ENCODE measurements around the gene SH3GLB1. TPM values are rescaled to one million over a fixed set of nuclear protein-coding genes. Genes with fewer than 3 reads are reported as not detected.

Gene SH3GLB1
- total RNA-seq, 1 experiment from 2014 or later: 47.6 TPM

DNA sequence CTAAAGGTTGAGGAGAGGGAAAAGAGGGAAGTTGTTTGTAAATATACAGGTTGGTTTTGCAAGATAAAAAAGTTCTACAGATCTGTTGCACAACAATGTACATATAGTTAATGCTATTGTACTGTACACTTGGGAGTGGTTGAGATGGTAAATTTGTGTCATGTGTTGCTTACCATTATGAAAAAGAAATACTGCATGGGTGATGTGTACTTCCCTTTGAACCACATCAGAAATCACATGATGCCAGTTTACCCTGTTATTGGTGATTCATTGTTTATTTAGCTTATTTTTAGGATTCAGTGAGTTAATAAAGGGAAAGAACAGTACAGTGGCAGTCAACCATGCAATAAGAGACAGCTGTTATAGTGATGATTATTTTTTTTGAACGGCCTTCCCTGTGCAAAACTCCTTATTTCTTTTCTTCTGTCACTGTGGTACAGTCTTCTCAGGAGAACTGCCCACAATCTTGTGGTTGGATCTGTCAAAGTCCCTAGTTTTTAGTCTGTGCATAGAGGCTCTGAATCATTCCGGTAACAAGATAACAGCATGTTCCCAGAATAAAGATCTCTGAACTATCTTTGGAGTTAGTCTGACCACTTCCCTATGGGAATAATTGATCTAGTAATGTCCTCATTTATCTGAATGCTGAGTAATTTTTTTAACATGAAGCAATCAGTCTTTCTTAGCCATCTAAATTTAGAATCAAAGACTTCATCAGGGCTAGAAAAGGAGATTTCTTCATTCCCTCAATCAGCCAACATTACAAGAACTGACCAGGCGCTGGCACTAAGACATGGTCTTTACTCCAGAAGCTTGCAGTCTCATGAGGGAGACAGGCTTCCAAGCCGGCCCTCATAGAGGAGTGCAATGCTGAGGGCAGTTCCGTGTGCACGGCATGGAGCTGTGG is 84.2 kb downstream of the SH3GLB1 start:
- H3K4me2 ChIP-seq: peak overlapping the region; percentile 34
- H3K27me3 ChIP-seq (ENCODE audit: insufficient read depth, low read depth): no peaks in the 10 kb centered on the region
- DNase-seq: peak in 1 of 2 experiments; percentile 81
- H3K4me1 ChIP-seq (replicated peaks; ENCODE audit: insufficient read depth): peaks cover 41% of the 10 kb centered on the region
- H2AFZ ChIP-seq: no peak overlapping the region
- H3K79me2 ChIP-seq (ENCODE audit: low read depth): no peaks in the 10 kb centered on the region
- intact Hi-C loops (cut with micrococcal nuclease; ENCODE audit: unreplicated experiment): no loop called here
- H3K9me3 ChIP-seq (ENCODE audit: insufficient read depth, low read depth): no peaks in the 10 kb centered on the region
- H3K4me3 ChIP-seq: no peak overlapping the region
- no peaks in the 10 kb centered on the region for H4K20me1 ChIP-seq (ENCODE audit: insufficient read depth)
- no TSS peak for BruUV-seq (replicated peaks)
- H3K36me3 ChIP-seq (ENCODE audit: low read depth): no peaks in the 10 kb centered on the region
- H3F3A ChIP-seq (ENCODE audit: insufficient read depth, low read depth): peaks cover 37% of the 10 kb centered on the region
- ChIA-PET POLR2A (ENCODE audit: unreplicated experiment) (no interaction called here), CTCF (no interaction called here)
- H3K9me2 ChIP-seq (ENCODE audit: insufficient read depth): no peaks in the 10 kb centered on the region
- TF ChIP-seq, protein P1, sequence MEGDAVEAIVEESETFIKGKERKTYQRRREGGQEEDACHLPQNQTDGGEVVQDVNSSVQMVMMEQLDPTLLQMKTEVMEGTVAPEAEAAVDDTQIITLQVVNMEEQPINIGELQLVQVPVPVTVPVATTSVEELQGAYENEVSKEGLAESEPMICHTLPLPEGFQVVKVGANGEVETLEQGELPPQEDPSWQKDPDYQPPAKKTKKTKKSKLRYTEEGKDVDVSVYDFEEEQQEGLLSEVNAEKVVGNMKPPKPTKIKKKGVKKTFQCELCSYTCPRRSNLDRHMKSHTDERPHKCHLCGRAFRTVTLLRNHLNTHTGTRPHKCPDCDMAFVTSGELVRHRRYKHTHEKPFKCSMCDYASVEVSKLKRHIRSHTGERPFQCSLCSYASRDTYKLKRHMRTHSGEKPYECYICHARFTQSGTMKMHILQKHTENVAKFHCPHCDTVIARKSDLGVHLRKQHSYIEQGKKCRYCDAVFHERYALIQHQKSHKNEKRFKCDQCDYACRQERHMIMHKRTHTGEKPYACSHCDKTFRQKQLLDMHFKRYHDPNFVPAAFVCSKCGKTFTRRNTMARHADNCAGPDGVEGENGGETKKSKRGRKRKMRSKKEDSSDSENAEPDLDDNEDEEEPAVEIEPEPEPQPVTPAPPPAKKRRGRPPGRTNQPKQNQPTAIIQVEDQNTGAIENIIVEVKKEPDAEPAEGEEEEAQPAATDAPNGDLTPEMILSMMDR (conservative IDR thresholded peaks at IDR 0.05): no peak
- no peak for TF ChIP-seq EZH2 (IDR thresholded peaks at IDR 0.05; ENCODE audit: low read depth)
- H3K27ac ChIP-seq: no peak overlapping the region

DNA sequence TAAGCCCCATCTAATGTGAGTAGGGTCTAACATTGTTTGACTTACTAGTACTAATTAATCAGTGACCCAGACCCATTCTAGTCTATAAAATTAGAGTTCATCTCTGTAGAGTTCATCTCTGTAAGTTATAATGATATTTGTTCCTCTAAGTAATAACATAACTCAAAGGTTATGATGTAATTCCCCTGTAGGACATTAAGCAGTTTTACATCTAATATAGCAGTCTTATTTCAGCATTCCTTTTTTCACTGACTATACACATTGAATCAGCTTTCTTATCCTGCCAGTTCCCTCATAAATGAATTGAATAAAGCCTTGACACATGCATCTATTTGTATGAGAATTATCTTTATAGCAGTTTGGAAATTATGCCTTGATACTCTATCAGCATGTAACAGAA is 90.9 kb downstream of the SH3GLB1 start:
- H2AFZ ChIP-seq: no peak overlapping the region
- no peaks in the 10 kb centered on the region for H4K20me1 ChIP-seq (ENCODE audit: insufficient read depth)
- CTCF ChIA-PET: no interaction called here
- H3F3A ChIP-seq (ENCODE audit: insufficient read depth, low read depth): peaks cover 22% of the 10 kb centered on the region
- no peak overlapping the region for H3K4me3 ChIP-seq
- POLR2A ChIA-PET (ENCODE audit: unreplicated experiment): no interaction called here
- H3K4me2 ChIP-seq: no peak overlapping the region
- no peaks in the 10 kb centered on the region for H3K9me2 ChIP-seq (ENCODE audit: insufficient read depth)
- no peaks in the 10 kb centered on the region for H3K36me3 ChIP-seq (ENCODE audit: low read depth)
- intact Hi-C loops (cut with micrococcal nuclease; ENCODE audit: unreplicated experiment): no loop called here
- H3K27ac ChIP-seq: no peak overlapping the region
- no peaks in the 10 kb centered on the region for H3K79me2 ChIP-seq (ENCODE audit: low read depth)
- DNase-seq: no peak
- H3K4me1 ChIP-seq (replicated peaks; ENCODE audit: insufficient read depth): peaks cover 24% of the 10 kb centered on the region
- no peaks in the 10 kb centered on the region for H3K9me3 ChIP-seq (ENCODE audit: insufficient read depth, low read depth)
- H3K27me3 ChIP-seq (ENCODE audit: insufficient read depth, low read depth): no peaks in the 10 kb centered on the region
- no peak for TF ChIP-seq EZH2 (IDR thresholded peaks at IDR 0.05; ENCODE audit: low read depth)
- TF ChIP-seq, protein P1 (conservative IDR thresholded peaks at IDR 0.05): no peak
- no TSS peak for BruUV-seq (replicated peaks)

Other genes starting within 250 kb of the SH3GLB1 start
- not detected in 2 replicates for gene CLCA1, start 235.6 kb upstream of the SH3GLB1 start, total RNA-seq (2021)
- not detected in 2 replicates for gene CLCA4, start 157.5 kb upstream of the SH3GLB1 start, total RNA-seq (2021)
- gene SELENOF, start 209.6 kb downstream of the SH3GLB1 start, total RNA-seq (2021): 137 and 142 TPM in 2 replicates
- 35.0 and 37.0 TPM in 2 replicates for gene HS2ST1, start 210.1 kb downstream of the SH3GLB1 start, total RNA-seq (2021)

Data from PC-9 (cell line).